Measurements from ENCODE around the gene APRT. TPM values are rescaled to one million over a fixed set of nuclear protein-coding genes. Genes with fewer than 3 reads are reported as not detected.

APRT gene
- total RNA-seq, 1 donor from 2014 or later = 85.2 TPM

DNA sequence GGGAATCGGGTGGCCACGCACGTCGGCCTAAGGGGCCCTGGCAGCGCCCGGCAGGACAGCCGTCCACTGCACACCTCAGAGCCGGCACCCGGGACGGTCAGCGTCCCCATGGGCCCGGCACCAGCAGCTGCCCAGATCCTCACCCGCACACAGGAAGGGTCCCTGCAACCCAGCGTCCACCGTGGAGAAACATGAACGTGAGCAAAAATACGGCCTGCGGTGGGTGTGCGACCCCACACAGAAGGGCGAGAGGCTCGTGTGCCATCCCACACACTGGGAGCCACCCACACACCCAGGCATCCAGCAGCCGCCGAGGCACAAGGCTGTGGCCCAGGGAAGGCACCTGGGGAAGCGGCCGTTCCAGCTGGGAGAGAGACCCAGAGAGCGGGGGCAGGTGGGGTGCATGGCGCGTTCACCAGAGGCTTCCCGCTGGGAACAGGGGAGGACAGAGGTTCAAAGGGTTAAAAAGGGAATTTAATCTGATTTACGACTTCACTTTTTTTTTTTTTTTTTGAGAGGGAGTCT is 33.1 kb downstream of the APRT start:
- intact Hi-C loops (cut with DNase I) = no loop called here
- DNase-seq (no peak), ATAC-seq (no peak)
- no peak for TF ChIP-seq CTCF (IDR thresholded peaks at IDR 0.05)
- Histone ChIP-seq H3K4me1 (peaks cover 71% of the 10 kb centered on the region), H3K4me3 (no peak overlapping the region), H3K27me3 (no peaks in the 10 kb centered on the region), H3K9me3 (no peaks in the 10 kb centered on the region), H3K27ac (no peak overlapping the region), H3K36me3 (no peaks in the 10 kb centered on the region)

- ATAC-seq (no peak), DNase-seq (no peak)
- no peak for TF ChIP-seq CTCF (IDR thresholded peaks at IDR 0.05)
- no peak overlapping the region for H3K27ac ChIP-seq
- intact Hi-C loops (cut with DNase I) = no loop called here
- H3K4me1 ChIP-seq = peaks cover 71% of the 10 kb centered on the region
- H3K27me3 ChIP-seq = no peaks in the 10 kb centered on the region
- H3K4me3 ChIP-seq = no peak overlapping the region
- H3K9me3 ChIP-seq = no peaks in the 10 kb centered on the region
- no peaks in the 10 kb centered on the region for H3K36me3 ChIP-seq
Measured at GRCh38 chr16:88778271-88778525, 33.5 kb downstream of the APRT start.

DNA sequence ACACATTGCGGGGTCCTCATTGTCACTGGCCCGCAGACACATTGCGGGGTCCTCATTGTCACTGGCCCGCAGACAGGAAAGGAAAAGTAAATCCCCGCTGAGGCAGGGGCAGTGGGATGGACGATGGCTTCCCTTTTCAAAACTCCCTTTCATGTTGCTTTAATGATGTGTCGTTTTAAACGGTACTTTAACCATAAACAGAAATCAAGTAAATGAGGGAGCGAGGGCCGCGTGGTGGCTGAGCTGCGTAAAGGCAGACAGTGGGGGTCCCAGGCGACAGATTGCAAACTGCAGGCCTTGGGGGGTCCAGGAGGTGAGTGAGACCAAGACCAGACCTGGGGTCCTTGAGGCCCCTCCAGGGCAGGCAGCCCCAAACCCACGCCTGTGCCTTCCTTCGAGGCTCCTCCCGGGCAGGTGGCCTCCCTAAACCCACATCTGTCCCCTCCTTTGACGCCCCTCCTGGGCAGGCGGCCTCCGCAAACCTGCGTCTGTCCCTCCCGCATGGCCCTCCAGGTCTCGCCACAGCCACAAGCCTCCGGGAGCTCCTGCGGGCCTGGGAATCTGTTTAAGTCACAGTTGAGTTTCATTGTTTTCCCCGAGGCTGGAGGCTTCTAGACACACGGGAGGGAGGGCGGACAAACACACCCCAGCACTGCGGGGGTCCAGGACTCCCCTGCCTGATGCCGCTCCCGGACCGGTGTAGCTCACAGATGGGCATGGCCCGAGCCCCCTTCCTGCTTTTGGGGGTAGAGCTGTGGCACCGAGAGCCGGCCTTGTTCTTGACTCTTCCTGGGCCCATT is 34.1 kb downstream of the APRT start:
- DNase-seq (no peak), ATAC-seq (no peak)
- no peak overlapping the region for H3K27ac ChIP-seq
- TF ChIP-seq CTCF (IDR thresholded peaks at IDR 0.05) = no peak
- no peaks in the 10 kb centered on the region for H3K36me3 ChIP-seq
- peaks cover 71% of the 10 kb centered on the region for H3K4me1 ChIP-seq
- intact Hi-C loops (cut with DNase I) = no loop called here
- no peaks in the 10 kb centered on the region for H3K9me3 ChIP-seq
- no peak overlapping the region for H3K4me3 ChIP-seq
- H3K27me3 ChIP-seq = no peaks in the 10 kb centered on the region

- ATAC-seq = no peak
- no peak for TF ChIP-seq CTCF (IDR thresholded peaks at IDR 0.05)
- Histone ChIP-seq H3K4me3 (no peak overlapping the region), H3K9me3 (no peaks in the 10 kb centered on the region), H3K4me1 (peaks cover 67% of the 10 kb centered on the region), H3K36me3 (no peaks in the 10 kb centered on the region), H3K27me3 (no peaks in the 10 kb centered on the region), H3K27ac (no peak overlapping the region)
- intact Hi-C loops (cut with DNase I) = no loop called here
- DNase-seq = no peak
Measured at GRCh38 chr16:88775825-88776224, 35.9 kb downstream of the APRT start.

GRCh38 chr16:88774544-88775393 is 37.0 kb downstream of the APRT start:
- TF ChIP-seq CTCF (IDR thresholded peaks at IDR 0.05) = no peak
- intact Hi-C loops (cut with DNase I) = no loop called here
- Histone ChIP-seq H3K4me1 (peaks cover 67% of the 10 kb centered on the region), H3K36me3 (no peaks in the 10 kb centered on the region), H3K9me3 (no peaks in the 10 kb centered on the region), H3K27me3 (no peaks in the 10 kb centered on the region), H3K27ac (peak overlapping the region; percentile 60), H3K4me3 (no peak overlapping the region)
- DNase-seq = no peak
- no peak for ATAC-seq
